H1 (cell line): Measurements from ENCODE around the gene PDE9A. TPM values are rescaled to one million over a fixed set of nuclear protein-coding genes. Genes with fewer than 3 reads are reported as not detected.

Experiments used
- CTCF ChIA-PET: fragments of 300-600 bp; sonication (Branson Sonifier 250); formaldehyde crosslinking; loops from one replicate; lab custom pipeline; 2021; ENCODE audit not compliant: partially characterized antibody; lab: Charles Lee
- POLR2A ChIA-PET: fragments of 300-600 bp; sonication (Branson Sonifier 250); formaldehyde crosslinking; loops from one replicate; lab custom pipeline; 2021; ENCODE audit warnings: inconsistent platforms; ENCODE audit not compliant: partially characterized antibody; lab: Charles Lee
- DNase-seq, 2 experiments: peaks; one replicate each; pipeline versions ENCODE4 v3.0.0 to v3.0.0-alpha.2; 2010 to 2022; ENCODE audit warnings: low spot score in 2 of 2, low read depth in 1 of 2, mixed read lengths in 1 of 2
- FAIRE-seq: peaks from 2 replicates; lab custom pipeline; 2011; peaks lifted over from hg19 to GRCh38; lab: Jason Lieb, UNC
- H2AFZ ChIP-seq: 2 replicates; pipeline ENCODE4 v1.8.1; 2012; ENCODE audit warnings: low read length, inconsistent platforms
- H2AK5ac ChIP-seq: 2 replicates; pipeline ENCODE4 v1.6.1; 2013; ENCODE audit warnings: low read depth, low read length
- H2BK120ac ChIP-seq: replicated peaks from 2 replicates; pipeline ENCODE3; 2013; ENCODE audit warnings: low read depth, low read length, inconsistent platforms
- H2BK12ac ChIP-seq: 2 replicates; pipeline ENCODE4 v1.6.1; 2013; ENCODE audit warnings: low read depth, low read length
- H2BK15ac ChIP-seq: 2 replicates; pipeline ENCODE4 v1.6.1; 2013; ENCODE audit warnings: low read length
- H2BK20ac ChIP-seq: 2 replicates; pipeline ENCODE4 v1.6.1; 2013; ENCODE audit warnings: low read length
- H2BK5ac ChIP-seq: 2 replicates; pipeline ENCODE4 v1.6.1; 2013; ENCODE audit warnings: low read depth, low read length
- H3K14ac ChIP-seq: 2 replicates; pipeline ENCODE4 v1.6.1; 2013; ENCODE audit warnings: inconsistent platforms; ENCODE audit not compliant: insufficient read length
- H3K18ac ChIP-seq: 2 replicates; pipeline ENCODE4 v1.6.1; 2013; ENCODE audit warnings: low read length; ENCODE audit errors: extremely low read depth
- H3K23ac ChIP-seq: 2 replicates; pipeline ENCODE4 v1.6.1; 2013; ENCODE audit warnings: inconsistent platforms; ENCODE audit not compliant: insufficient read length
- H3K23me2 ChIP-seq: 2 replicates; pipeline ENCODE4 v1.6.1; 2013; ENCODE audit warnings: low read depth, low read length
- H3K27ac ChIP-seq: 2 replicates; pipeline ENCODE4 v1.6.1; 2011; ENCODE audit warnings: low read depth, low read length, inconsistent platforms
- H3K27me3 ChIP-seq, 4 experiments: replicated peaks in 1 of 4; 1 replicate in 1 of 4; 2 replicates in 3 of 4; pipeline versions ENCODE4 v1.6.1 to v1.8.1; 2011 to 2013; ENCODE audit warnings: low read length in 3 of 4, mild to moderate bottlenecking in 3 of 4, inconsistent platforms in 2 of 4, mixed read lengths in 2 of 4, moderate library complexity in 1 of 4; ENCODE audit not compliant: control insufficient read depth in 3 of 4, insufficient read depth in 3 of 4; ENCODE audit errors: extremely low read depth in 1 of 4
- H3K36me3 ChIP-seq, 4 experiments: 2 replicates each; pipeline versions ENCODE4 v1.6.1 to v1.8.1; 2011 to 2013; ENCODE audit warnings: mild to moderate bottlenecking in 4 of 4, low read length in 3 of 4, moderate library complexity in 2 of 4, control low read depth in 1 of 4, inconsistent platforms in 1 of 4; ENCODE audit not compliant: insufficient read depth in 4 of 4, control insufficient read depth in 2 of 4
- H3K4ac ChIP-seq: replicated peaks from 2 replicates; pipeline ENCODE3; 2013; ENCODE audit warnings: low read length, low read depth, mixed read lengths, inconsistent platforms; ENCODE audit not compliant: insufficient read length
- H3K4me1 ChIP-seq, 4 experiments: replicated peaks in 1 of 4; 1 replicate in 1 of 4; 2 replicates in 3 of 4; pipeline versions ENCODE4 v1.6.1 to v1.8.1; 2011 to 2013; ENCODE audit warnings: low read length in 3 of 4, inconsistent platforms in 2 of 4, mixed read lengths in 1 of 4; ENCODE audit not compliant: insufficient read depth in 4 of 4, control insufficient read depth in 3 of 4
- H3K4me2 ChIP-seq, 2 experiments: 2 replicates each; pipeline versions ENCODE4 v1.6.1 to v1.8.1; 2011 to 2013; ENCODE audit warnings: low read depth in 2 of 2, low read length in 2 of 2, control low read depth in 1 of 2, inconsistent platforms in 1 of 2, mild to moderate bottlenecking in 1 of 2; ENCODE audit not compliant: insufficient read depth in 1 of 2
- H3K4me3 ChIP-seq, 4 experiments: fragments of 200-600, 300-600 bp in 1 of 4; sonication (generic), shearing (Covaris generic), sonication (Bioruptor Twin) in 1 of 4; 2 replicates each; pipeline versions ENCODE4 v1.5.1 to v1.8.1; 2011 to 2016; ENCODE audit warnings: low read length in 4 of 4, low read depth in 3 of 4, control low read depth in 2 of 4, inconsistent platforms in 2 of 4, mild to moderate bottlenecking in 2 of 4, mixed read lengths in 1 of 4, moderate library complexity in 1 of 4; ENCODE audit not compliant: insufficient read depth in 2 of 4; ENCODE audit errors: extremely low read depth in 1 of 4
- H3K56ac ChIP-seq: replicated peaks from 2 replicates; pipeline ENCODE3; 2013; ENCODE audit warnings: low read depth, mild to moderate bottlenecking, mixed read lengths, low read length, inconsistent platforms; ENCODE audit not compliant: insufficient read length
- H3K79me1 ChIP-seq: 2 replicates; pipeline ENCODE4 v1.6.1; 2013; ENCODE audit warnings: low read depth, low read length, control low read depth
- H3K79me2 ChIP-seq, 2 experiments: 2 replicates each; pipeline versions ENCODE4 v1.6.1 to v1.8.1; 2012 to 2013; ENCODE audit warnings: low read length in 2 of 2, mild to moderate bottlenecking in 2 of 2, inconsistent platforms in 1 of 2; ENCODE audit not compliant: insufficient read depth in 2 of 2, control insufficient read depth in 1 of 2
- H3K9ac ChIP-seq, 4 experiments: replicated peaks in 1 of 4; 1 replicate in 1 of 4; 2 replicates in 3 of 4; pipeline versions ENCODE4 v1.6.1 to v1.8.1; 2011 to 2013; ENCODE audit warnings: low read depth in 3 of 4, low read length in 3 of 4, control low read depth in 2 of 4, mild to moderate bottlenecking in 2 of 4, moderate library complexity in 2 of 4, inconsistent platforms in 1 of 4; ENCODE audit errors: extremely low read depth in 1 of 4
- H3K9me3 ChIP-seq, 2 experiments: 2 replicates each; pipeline versions ENCODE4 v1.6.1 to v1.8.1; 2012 to 2013; ENCODE audit warnings: mild to moderate bottlenecking in 2 of 2, moderate library complexity in 2 of 2, control low read depth in 1 of 2, inconsistent platforms in 1 of 2, low read depth in 1 of 2, low read length in 1 of 2, mixed read lengths in 1 of 2; ENCODE audit not compliant: insufficient read depth in 2 of 2
- H4K20me1 ChIP-seq, 2 experiments: replicated peaks in 1 of 2; 2 replicates each; pipeline versions ENCODE3 to v1.8.1; 2011 to 2013; ENCODE audit warnings: inconsistent platforms in 2 of 2, low read length in 2 of 2, mild to moderate bottlenecking in 1 of 2; ENCODE audit not compliant: insufficient read depth in 2 of 2, control insufficient read depth in 1 of 2
- H4K5ac ChIP-seq: 2 replicates; pipeline ENCODE4 v1.6.1; 2013; ENCODE audit warnings: low read length, low read depth, mixed read lengths, inconsistent platforms; ENCODE audit not compliant: insufficient read length
- H4K8ac ChIP-seq: 2 replicates; pipeline ENCODE4 v1.8.0; 2013; ENCODE audit warnings: mild to moderate bottlenecking, moderate library complexity, low read length, inconsistent platforms; ENCODE audit not compliant: insufficient read depth; ENCODE audit errors: extremely low read depth
- H4K91ac ChIP-seq: replicated peaks from 2 replicates; pipeline ENCODE3; 2013; ENCODE audit warnings: low read length, mixed read lengths, inconsistent platforms; ENCODE audit not compliant: insufficient read length
- EGR1 ChIP-seq: IDR thresholded peaks from 2 replicates; pipeline ENCODE4 v1.6.1; 2011; ENCODE audit warnings: low read depth, low read length, borderline replicate concordance
- GTF2F1 ChIP-seq: IDR thresholded peaks from 2 replicates; pipeline ENCODE4 v1.6.1; 2012; ENCODE audit warnings: low read depth, low read length, improper control_type of control experiment, borderline replicate concordance
- JUN ChIP-seq: IDR thresholded peaks from 2 replicates; pipeline ENCODE4 v1.6.1; 2011; ENCODE audit warnings: low read depth, mild to moderate bottlenecking, improper control_type of control experiment, low read length
- MAFK ChIP-seq: IDR thresholded peaks from 2 replicates; pipeline ENCODE4 v1.6.1; 2012; ENCODE audit warnings: low read depth, mild to moderate bottlenecking, improper control_type of control experiment, low read length
- PHF8 ChIP-seq: fragments of 200-600 bp; sonication (generic); conservative IDR thresholded peaks from 2 replicates; pipeline ENCODE4 v1.7.1; 2012; ENCODE audit warnings: low read depth, mild to moderate bottlenecking, inconsistent platforms, low read length, moderate library complexity
- RBBP5 ChIP-seq: IDR thresholded peaks from 2 replicates; pipeline ENCODE4 v1.7.1; 2012; ENCODE audit warnings: low read depth, mild to moderate bottlenecking, inconsistent platforms, low read length, moderate library complexity, borderline replicate concordance
- SP2 ChIP-seq: IDR thresholded peaks from 2 replicates; pipeline ENCODE4 v1.6.1; 2012; ENCODE audit warnings: mild to moderate bottlenecking, low read length, inconsistent platforms
- TEAD4 ChIP-seq: IDR thresholded peaks from 2 replicates; pipeline ENCODE4 v1.6.1; 2012; ENCODE audit warnings: low read depth, low read length, inconsistent platforms, mixed read lengths
- WGBS, 2 experiments: shearing (Covaris generic) in 1 of 2; methylation state at CpG; one replicate each; pipeline versions ENCODE4 v1.1.6 to v1.1.7; 2013 to 2015; ENCODE audit warnings: low lambda C conversion rate in 2 of 2, mixed read lengths in 2 of 2, inconsistent platforms in 1 of 2, low coverage in 1 of 2, missing lambda C conversion rate in 1 of 2; ENCODE audit not compliant: insufficient replicate concordance in 2 of 2, insufficient coverage in 1 of 2, insufficient read length in 1 of 2; ENCODE audit errors: extremely low coverage in 1 of 2, missing lambda C conversion rate in 1 of 2; 5-methylcytosine and 5-hydroxymethylcytosine counted together
- polyA plus RNA-seq, 7 experiments: library from polyadenylated mRNA; depleted of rRNA in 3 of 7; stranded (reverse) in 5 of 7; unstranded in 2 of 7; fragments of >200 nt in 5 of 7; fragments of 200-250 nt in 2 of 7; gene quantifications; 1 replicate in 5 of 7; 2 replicates in 1 of 7; 4 replicates in 1 of 7; pipeline versions ENCODE4 v1.2.1 to v1.2.3, GENCODE V29; 2011 to 2013; ENCODE audit warnings: missing spikeins in 2 of 7, mixed read lengths in 2 of 7
- total RNA-seq: library from RNA; stranded (reverse); fragmentation: NEBNext Ultra II Directional; extraction: Animal tissue kit (Norgen Biotek cat#: 25700); gene quantifications from 2 replicates; pipeline ENCODE4 v1.2.1, GENCODE V29; 2021

The PDE9A gene
- total and polyA plus RNA-seq, 2 of the 8 experiments (the other 6 are each of a cell fraction or from before 2014, with no cell fraction given) = 39.2 to 45.9 TPM

DNA sequence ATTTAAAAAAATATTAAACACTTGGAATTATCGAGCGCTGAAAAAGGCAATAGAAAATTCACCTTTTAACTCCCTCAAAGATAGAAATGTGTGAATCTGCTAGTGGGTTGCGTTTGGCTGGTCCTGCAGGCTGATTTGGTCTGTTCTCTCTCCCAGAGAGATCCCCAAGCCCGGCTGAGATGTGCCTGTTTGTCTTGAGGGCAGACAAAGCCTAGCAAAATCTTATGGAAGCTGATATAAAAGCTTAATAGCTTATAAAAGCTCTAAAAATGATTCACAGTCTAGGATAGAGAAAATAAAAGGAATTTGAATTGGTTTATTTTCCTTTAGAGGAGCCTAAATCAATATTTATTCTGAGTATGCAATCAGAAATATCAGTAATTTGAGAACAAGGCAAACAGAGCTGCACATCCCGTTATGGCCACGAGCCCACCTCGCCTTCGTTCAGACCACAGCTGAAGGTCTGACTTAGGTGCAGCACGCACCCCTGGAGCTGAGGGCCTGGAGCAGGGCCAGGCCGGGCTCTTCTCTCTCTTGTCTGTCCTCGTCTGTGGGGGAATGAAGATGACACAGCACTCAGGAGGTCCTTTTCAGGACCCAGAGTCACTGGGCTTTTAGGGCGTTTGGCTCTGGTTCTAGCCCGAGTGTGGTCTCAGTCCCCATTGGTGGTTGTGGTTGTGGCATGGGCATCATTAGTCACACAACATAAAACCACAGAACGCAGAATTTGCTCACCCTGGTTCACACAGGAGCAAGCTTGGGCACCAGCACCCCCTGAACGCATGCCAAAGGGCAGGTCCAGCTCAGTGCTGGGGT is 18.6 kb downstream of the PDE9A start:
- WGBS, 2 experiments = 91% methylated on average over 15 of the region's 15 CpGs; no CpG with 5 or more reads in 1 of the 2 experiments
- Histone ChIP-seq H3K36me3 (peaks cover 0 to 11% (median 1%) of the 10 kb centered on the region in 4 experiments; a peak in 4 of 8 replicates), H4K5ac (no peak overlapping the region), H3K9ac (no peak overlapping the region), H3K4me3 (no peak overlapping the region), H3K9me3 (no peaks in the 10 kb centered on the region), H2BK120ac (no peak overlapping the region), H2BK5ac (0 out of 2 replicates have a peak overlapping the region, but pooled peaks have one; percentile 26), H2AFZ (no peak overlapping the region), H3K4ac (no peak overlapping the region), H3K23ac (no peak overlapping the region), H3K56ac (no peak overlapping the region), H3K79me1 (peaks cover 8% of the 10 kb centered on the region; the same call in 1 of the 2 replicates), H3K18ac (no peak overlapping the region), H3K4me2 (no peak overlapping the region), H3K79me2 (peaks cover 4 to 62% of the 10 kb centered on the region in 2 experiments; a peak in 3 of 4 replicates), H3K23me2 (peaks cover 10% of the 10 kb centered on the region), H2BK12ac (no peak overlapping the region), H2BK15ac (peak overlapping the region; percentile 24; the same call in 1 of the 2 replicates), H2BK20ac (no peak overlapping the region)
- DNase-seq = no peak
- no peak for FAIRE-seq
- POLR2A ChIA-PET = no interaction called here
- no peak for TF ChIP-seq TEAD4
- no peak for TF ChIP-seq SP2
- no peak for TF ChIP-seq JUN
- no peak for TF ChIP-seq GTF2F1
- no peak for TF ChIP-seq EGR1
- TF ChIP-seq MAFK = no peak
- no peak for TF ChIP-seq RBBP5
- no peak for TF ChIP-seq PHF8
- TF ChIP-seq, all 59 proteins: peak for 0
- no peak overlapping the region for H4K91ac ChIP-seq
- H3K27me3 ChIP-seq = no peaks in the 10 kb centered on the region
- CTCF ChIA-PET = interaction anchor here (1.3 to 2.4 kb wide), 4 partner anchors 12 to 79 kb away, joined by 4 to 14 read pairs (median 8); partner anchors contain the start of gene PDE9A
- H3K4me1 ChIP-seq = peaks cover 2 to 41% (median 23%) of the 10 kb centered on the region in 4 experiments
- H3K14ac ChIP-seq = no peak overlapping the region
- no peak overlapping the region for H3K27ac ChIP-seq
- no peak overlapping the region for H4K8ac ChIP-seq
- H2AK5ac ChIP-seq = 0 out of 2 replicates have a peak overlapping the region, but pooled peaks have one; percentile 33
- H4K20me1 ChIP-seq = peaks cover 9 to 36% of the 10 kb centered on the region in 2 experiments
